ENCODE results near the gene CCNO.

The CCNO gene, protein sequence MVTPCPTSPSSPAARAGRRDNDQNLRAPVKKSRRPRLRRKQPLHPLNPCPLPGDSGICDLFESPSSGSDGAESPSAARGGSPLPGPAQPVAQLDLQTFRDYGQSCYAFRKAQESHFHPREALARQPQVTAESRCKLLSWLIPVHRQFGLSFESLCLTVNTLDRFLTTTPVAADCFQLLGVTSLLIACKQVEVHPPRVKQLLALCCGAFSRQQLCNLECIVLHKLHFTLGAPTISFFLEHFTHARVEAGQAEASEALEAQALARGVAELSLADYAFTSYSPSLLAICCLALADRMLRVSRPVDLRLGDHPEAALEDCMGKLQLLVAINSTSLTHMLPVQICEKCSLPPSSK

DNA sequence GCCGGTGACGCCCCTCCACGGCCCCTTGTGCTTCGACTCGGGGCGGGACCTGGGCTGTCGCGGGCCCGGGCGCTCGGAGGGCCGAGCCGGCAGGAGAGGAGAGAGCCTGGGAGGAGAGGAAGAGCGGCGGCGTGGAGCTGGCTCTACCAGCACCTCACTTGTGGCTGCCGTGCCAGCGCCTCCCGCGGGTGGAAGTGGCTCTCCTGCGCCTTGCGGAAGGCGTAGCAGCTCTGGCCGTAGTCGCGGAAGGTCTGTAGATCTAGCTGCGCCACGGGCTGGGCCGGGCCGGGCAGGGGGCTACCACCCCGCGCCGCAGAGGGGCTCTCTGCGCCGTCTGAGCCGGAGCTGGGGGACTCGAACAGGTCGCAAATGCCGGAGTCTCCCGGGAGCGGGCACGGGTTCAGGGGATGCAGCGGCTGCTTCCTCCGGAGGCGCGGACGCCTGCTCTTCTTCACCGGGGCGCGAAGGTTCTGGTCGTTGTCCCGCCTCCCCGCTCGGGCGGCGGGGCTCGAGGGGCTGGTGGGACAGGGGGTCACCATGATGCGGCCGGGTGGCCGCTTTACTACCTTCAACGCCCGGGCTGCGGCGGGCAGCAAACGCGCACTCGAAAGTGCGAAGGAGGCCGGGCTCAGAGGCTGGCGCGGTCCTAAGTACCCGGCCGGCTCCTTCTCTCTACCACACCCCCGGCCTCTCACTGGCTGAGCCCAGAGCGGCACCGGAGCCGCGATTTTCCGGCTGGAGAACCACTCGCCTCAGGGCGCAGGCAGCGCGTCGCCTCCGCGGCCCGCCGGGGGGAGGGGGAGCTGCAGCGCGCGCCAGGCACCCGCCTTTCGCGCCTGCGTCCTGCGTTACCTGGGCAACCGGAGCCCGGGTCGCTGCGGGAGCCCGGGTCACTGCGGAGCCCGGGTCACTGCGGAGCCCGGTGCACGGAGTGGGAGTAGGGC, at the start of gene CCNO:
CCNO (minus strand) TSS at position 624 of the 944 bp plus-strand sequence; CDS start at position 539, 85 bp downstream.
- peak; percentile 87 for DNase-seq

DNA sequence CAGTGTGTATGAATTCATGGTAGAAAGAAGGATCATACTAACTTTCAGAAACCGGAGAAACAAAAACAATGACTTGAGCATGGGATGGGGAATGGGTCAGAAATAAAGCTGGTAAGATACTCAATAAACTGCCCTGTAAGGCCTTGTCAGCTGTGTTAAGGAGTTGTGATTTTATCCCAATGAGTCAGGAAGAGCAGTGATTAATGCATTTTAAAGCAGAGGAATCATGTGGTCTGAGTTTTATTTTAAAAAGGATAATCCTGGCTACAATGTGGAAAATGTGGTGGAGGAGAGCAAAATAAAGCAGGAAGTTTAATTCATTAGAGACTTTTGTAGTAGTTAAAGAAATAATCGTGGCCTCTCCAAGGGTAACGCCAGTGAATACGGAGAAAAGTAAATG, 45.4 kb upstream of the CCNO start:
- no peak for DNase-seq

DNA sequence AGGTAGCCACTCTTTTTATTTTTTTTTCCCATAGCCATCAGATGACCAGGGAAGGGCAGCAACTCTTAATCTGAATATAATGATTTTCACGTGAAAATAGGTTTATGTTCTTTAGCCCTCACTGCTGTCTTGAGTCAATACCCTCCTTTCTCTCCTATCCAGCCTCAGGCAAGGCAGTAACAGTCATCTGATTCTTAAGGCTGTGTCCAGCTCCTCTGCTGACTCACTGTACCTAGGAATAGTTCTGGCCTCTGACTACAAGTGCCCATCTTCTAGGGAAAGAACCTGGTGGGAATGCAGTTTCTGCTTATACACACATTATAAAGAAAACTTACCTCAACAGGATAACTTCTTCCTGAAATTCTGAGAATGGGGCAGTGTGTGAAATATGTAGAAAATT, 43.4 kb upstream of the CCNO start:
- DNase-seq: no peak

DNA sequence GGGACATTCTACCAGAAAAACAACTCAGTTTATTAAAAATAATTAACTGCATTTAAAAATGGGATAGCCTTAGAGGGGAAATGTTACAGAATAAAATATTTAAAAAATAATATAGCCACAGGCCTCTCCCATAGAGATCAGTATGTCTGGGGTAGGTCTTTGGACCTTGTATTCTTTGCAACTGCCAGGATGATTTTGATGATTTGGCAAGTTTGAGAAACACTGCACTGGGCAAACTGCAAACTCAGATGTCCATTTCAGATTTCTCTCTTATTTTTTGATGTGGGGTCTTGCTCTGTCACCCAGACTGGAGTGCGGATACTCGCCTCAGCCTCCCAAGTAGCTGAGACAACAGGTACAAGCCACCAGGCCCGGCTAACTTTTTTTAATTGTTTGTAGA, 24.9 kb upstream of the CCNO start:
- DNase-seq: no peak

DNA sequence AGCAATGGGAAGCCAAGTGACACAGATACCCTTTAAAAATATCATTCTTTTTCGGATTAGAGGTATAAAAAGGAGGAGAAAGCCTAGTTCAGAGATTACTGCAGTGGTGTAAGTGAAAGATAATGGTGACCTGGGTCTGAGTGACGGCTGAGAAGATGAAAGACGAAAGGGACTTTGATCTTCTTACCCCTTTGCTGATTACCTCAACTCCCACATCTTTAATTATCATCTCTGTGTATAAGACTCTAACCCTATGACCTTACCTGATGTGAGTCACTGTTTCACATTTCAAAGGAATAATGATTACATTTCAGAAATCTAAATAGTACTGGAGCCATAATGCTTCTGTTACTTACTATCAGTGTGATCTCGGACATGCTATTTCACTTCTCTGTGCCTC, 21.4 kb upstream of the CCNO start:
- DNase-seq: no peak

DNA sequence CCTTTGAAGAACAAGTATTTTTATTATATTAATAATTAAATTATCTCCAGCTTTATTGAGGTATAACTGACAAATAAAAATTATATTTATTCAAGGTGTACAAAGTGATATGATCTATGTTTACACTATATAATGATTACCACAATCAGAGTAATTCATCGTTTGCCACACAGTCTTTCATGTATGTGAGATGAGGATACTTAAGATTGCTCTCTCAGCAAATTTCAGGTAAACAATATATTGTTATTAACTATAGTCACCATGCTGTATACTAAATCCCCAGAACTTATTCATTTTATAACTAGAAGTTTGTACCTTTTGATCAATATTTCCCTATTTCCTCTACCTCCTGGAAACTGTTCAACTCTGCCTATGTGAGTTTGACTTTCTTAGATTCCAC, 16.7 kb upstream of the CCNO start:
- DNase-seq: no peak

DNA sequence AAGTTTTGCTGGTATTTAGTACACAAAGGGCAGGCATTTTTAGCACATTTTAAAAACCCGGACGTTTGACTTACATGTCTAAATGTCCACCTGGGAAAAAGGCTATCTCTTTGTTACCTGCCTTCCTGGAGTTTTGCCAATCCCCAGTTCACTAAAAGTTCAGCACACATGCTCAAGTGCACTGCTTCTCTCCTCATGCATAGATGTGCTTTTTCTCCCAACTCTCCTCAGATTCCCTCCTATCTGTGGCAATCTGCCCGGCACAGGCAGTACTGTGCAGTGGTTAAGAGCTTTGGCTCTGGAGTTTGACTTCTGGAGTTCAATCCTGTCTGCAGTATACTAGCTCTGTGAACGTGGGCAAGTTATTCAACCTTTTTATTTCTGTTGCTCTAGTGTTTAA, 8.3 kb upstream of the CCNO start:
- peak; percentile 65 for DNase-seq

DNA sequence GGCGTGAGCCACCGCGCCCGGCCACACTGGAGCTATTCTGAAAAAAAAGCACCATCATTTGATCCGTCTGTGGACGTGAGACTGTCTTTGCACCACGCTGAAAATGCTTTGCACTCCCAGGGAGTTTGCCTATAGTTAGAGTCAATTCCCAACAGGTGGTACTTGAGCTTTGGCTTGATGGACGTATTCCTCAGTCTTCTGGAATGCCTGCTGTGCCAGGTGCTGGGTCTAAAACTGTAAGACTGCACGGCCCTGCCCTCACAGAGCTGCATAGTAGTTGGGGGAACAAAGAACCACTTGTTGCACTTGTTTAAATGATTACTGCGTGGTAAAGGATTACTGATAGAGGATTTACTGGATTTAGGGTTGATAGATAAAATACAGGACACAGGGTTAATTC, 3.4 kb upstream of the CCNO start:
- DNase-seq: no peak

DNA sequence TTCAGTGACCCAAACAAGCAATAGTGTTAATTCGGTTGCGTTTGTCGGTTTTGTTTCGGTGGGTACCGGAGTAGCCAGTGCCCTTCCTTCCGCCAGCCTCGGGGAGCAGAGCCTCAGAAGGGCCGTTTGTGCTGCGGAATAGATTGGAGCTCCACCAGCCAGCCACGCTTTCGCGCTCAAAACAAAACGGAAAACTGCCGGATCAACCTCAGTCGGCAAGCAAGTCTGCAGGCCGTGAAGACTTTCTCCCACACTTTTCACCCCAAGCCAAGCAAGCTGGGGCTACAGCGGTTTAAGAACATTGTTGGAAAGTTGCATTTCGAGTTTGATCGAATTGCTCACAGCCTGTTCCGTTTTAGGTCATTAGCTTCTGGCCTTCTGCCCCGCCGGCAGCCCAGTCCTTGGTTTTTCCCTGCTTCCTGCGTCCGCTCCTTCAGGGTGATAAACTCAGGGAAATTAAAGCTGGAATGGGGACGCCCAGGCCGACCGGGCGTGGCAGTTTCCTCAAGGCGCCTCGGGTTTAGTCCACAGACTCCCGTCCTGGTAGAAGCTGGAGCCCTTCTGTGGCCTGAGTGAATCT, 803 bp upstream of the CCNO start:
- peak; percentile 26 for DNase-seq

DNA sequence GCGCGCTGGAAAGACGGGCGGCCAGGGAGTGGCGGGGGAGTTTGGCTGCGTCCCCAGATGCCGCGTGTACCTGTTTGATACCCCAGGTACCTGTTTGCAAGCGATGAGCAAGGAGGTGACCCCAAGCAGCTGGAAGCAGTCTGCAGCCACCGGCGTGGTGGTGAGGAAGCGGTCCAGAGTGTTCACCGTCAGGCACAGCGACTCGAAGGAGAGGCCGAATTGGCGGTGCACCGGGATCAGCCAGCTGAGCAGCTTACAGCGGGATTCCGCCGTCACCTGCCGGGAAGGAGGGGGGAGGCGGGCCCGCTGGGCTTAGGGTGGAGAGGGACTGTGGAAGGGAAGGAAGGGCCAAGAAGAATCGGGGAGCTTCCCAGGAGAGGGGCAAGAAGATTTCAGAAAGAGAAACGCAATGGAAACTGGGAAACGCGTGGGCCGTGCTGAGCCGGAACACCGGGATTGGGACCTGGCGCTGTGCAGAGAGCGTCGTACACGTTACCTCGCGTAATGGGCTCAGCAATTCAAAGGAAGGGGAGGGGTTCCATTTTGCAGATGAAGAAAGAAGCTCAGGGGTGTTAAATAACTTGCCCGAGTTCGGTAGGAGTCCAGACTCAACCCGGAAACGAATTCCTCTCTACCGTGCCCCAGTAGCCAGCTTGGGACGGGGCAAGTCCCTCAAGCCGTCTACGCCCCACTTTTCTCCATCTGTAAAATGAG, 980 bp downstream of the CCNO start:
- peak; percentile 38 for DNase-seq

DNA sequence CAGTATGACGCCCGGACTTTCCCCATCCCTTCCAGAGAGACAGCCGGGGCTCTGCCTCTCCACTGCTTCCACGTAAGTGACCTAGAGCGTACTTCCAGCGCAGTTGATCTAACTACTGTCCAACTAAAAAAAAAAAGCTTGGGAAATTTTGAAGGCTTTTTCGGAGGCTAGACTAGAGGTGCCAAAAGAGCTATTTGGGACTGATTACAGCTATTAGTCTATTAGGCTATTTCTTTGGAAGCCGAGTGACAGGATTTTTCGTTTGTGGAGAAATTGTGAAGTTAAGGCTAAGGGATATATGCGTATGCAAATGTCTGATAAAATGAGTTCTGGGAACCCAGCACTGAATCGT, 1.5 kb downstream of the CCNO start:
- no peak for DNase-seq

DNA sequence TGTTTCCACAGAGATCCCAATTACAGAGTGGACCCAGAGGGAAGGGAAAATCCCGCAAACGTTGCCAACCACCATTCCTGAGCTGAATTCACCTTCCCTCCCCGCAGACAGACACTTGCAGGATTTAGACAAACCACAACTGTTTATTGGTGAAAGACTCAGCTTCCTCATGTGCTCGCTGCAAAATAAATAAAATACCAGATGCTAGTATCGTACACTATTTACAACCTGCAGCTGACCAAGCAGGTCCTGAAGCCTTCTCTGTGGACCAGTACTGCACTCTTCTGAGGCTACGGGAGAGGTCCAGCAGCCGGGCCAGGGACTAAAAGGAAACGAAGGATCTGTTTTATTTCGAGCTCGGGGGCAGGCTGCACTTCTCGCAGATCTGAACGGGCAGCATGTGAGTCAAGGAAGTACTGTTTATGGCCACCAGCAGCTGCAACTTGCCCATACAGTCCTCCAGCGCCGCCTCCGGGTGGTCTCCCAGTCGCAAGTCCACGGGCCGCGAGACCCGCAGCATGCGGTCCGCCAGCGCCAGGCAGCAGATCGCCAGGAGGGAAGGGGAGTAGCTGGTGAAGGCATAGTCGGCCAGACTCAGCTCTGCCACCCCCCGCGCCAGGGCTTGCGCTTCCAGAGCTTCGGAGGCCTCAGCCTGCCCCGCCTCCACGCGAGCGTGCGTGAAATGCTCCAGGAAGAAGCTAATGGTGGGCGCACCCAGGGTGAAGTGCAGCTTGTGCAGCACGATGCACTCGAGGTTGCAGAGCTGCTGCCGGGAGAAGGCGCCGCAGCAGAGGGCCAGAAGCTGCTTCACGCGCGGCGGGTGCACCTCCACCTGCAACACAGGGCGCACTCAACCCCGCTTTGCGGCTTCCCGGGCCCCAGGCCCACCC, 2.1 kb downstream of the CCNO start:
- DNase-seq: no peak

DNA sequence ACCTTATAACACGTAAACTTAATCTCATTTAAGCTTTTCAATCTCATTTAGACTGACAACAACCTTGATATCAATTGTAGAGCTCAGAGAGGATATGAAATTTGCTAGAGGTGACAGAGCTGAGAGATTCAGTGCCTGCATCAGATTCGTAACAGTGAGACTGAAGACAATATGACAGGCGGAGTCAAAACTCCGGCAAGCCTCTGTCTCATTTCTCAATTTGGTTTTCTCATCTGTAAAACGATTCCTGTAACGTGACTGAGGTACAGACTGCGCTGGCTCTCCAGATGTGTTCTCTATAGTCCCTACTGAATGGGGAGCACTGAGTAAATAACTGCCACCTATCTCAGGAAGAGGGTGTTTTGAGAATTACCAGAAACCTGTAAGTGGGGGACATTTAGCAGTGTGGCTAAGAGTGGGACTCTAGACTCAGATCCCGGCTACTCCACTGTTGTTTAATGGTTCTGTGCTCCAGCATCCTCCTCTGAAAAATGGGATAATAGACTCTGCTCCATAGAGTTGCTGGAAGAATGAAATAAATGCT, 3.2 kb downstream of the CCNO start:
- no peak for DNase-seq

DNA sequence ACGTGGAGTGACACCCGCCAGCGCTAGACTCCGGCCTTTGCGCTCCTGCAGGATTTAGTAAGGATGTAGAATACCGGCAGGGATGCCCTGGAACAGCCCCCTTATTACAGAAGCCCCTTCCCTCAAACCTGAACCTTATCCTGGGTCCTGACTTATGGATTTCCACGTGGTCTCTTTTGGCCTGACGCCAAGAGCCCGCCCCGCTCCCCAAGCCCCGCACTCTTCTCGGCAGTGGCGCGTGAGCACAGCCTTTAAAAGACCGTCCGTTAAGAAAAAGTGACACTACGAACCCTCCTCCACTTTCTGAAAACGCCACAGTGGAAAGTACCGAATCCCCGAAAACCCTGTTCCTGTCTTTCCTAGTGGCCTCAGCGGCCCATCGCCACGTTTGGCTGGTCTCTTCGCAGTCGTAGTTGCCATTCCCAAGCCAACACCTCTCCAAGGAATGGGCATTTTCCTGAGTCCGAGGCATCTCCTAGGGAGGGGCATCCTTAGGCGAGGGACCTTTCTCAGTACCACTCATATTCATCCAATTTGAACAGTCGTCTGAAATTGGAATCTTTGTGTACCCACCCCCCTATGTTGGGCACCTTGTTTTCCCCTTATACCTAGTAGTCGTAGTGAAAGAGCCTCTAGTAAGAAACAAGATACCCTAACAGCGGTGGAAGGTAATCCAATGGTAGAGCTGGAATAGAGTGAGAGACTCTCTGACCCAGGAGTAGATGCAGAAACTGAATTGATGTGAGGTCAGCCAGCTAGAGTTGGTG, 5.6 kb downstream of the CCNO start:
- no peak for DNase-seq

DNA sequence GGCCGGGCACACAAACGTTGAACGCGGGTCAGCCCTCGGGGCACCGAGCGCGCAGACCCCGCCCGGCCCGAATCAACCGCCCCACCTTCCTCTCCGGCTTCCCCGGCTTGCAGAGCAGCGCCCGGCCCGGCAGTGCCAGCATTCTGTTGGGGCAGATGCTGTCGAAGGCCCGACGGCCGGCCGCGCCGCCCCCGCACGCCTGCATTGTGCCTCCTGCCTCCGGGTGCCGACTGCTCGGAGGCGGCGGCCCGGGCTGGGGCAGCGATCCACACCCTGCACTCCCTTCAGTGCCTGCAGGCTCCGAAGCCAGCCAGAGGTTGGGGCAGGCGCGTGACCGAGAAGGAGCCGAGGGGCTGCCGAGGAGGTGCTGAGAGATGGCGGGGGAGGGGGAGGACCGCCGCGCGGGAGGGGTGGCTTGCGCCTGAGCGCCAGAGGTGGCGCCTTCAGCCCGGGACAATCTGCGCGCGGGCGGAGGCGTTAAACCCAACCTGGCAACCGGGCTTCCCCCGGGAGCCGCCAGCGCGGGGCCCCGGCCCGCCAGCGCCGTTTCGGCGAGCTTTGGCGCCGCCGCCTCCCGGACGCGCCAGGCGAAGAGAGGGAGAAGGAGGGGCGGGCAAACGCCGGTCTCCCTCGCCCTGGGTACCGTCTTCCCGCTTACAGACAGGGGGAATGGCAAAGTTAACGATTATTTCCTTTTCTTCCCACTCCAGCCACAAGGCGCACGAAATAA, 6.3 kb downstream of the CCNO start, which contains the start of gene MCIDAS:
MCIDAS (minus strand) TSS at position 382 of the 730 bp plus-strand sequence; CDS start at position 205, 177 bp downstream.
- DNase-seq: peak; percentile 39

DNA sequence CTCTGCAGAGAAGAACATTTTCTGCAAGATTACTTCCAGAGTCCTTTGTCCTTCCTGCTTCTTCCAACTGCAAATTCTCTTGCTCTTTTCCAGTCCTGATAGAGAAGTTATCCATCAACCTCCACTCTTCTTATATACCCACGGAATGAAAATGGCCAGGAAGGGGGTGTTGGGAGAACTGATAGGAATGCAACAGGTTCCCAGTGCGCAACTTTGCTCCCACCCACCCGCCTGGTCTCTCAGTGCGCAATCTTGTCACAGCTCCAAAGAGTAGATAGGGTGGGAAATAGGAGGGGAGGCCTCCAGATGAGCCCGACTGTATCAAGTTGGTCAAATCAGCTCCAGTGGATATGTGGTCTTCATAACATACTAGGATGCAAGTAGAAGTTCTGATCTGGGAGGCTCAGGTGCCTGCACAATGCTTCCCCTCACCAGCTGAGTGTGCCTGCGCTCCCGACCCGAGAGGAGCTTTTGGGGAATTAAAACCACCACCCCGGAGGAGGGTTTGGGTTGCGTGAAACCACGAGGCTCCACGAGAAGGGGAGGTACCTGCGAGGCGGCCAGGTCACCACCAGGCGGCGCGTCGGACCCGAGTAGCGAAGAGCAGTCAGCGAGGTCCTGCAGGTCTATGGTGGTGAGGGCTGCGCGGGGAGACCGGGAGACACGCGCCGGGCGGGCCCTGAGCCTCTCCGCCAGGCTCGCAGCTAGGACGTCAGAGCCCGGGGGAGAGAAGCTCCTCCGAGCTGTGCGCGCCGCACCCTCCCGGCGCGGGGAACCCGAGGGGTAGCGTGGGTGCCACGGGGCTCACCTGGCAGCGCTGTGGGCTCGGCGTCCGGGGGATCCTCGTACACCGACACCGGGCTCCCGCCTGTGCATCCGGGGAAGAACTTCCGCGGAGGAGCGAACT, 7.1 kb downstream of the CCNO start:
- DNase-seq: peak; percentile 61

DNA sequence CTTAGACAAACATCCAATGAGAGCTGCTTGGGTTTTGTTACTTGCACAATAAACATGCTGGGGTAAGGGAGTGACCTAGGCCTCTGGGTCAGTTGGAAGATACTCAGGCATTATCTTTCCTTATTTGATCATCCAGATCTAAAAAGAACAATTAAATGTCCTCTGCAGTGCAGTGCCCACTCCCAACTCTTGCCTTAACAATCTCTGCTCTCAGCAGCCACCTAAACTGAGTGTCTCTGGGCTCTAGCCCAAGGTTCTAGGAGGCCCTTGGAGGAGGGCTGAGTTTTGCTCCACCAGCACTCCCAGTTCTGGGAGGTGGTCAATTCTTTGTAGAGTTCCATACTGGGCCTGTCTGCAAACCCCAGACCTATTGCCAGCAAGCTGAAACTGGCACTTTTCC, 8.1 kb downstream of the CCNO start:
- DNase-seq: no peak

DNA sequence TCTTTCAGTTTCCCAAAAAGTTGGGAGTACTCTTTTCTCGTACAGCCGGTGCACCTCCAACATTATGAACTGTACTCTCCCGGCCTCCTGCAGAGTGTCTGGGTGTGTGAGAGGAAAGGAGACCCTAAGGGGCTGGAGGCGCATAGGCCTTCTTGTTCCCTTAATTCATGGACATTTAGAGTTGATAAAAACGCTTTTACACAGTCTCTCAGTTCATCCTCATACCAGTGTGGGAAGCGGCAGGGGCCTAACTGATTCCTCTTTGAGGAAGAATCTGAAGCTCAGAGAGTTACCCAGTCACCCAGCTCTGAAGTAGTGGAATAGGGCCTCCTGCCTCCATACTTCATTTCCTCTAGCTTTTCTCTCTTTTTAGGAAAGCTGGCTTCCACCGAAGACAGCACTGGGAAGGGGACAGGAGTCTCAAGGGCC, 9.6 kb downstream of the CCNO start:
- no peak for DNase-seq
